K562 (cell line): ENCODE measurements around the gene KLHL41. TPM values are rescaled to one million over a fixed set of nuclear protein-coding genes. Genes with fewer than 3 reads are reported as not detected.
A peak's percentile ranks its signal among the peaks of the same experiment; 100 is the strongest.

ENCODE experiments used
- CHD4 ChIP-seq: fragments of 200-600 bp; sonication (generic); IDR thresholded peaks from 3 replicates; pipeline ENCODE4 v1.6.1; 2012; ENCODE audit warnings: low read depth, mild to moderate bottlenecking, mixed read lengths, low read length, inconsistent platforms; ENCODE audit not compliant: insufficient read depth, insufficient replicate concordance, poor library complexity, severe bottlenecking
- DACH1 ChIP-seq: fragments of 450-650 bp; IDR thresholded peaks from 2 replicates; pipeline ENCODE4 v1.6.1; 2018; ENCODE audit not compliant: partially characterized antibody
- DNMT1 ChIP-seq: fragments of 450-650 bp; IDR thresholded peaks from 2 replicates; pipeline ENCODE4 v1.6.1; 2016; ENCODE audit warnings: antibody characterized with exemption, mild to moderate bottlenecking
- HNRNPH1 ChIP-seq: fragments of 200-400 bp; formaldehyde crosslinking; optimal IDR thresholded peaks from 2 replicates; pipeline ENCODE3; 2017; ENCODE audit warnings: low read depth, mild to moderate bottlenecking, low read length, moderate library complexity
- KLF13 ChIP-seq: fragments of 450-650 bp; IDR thresholded peaks from 2 replicates; pipeline ENCODE4 v1.6.1; 2016; ENCODE audit warnings: missing genetic modification characterization, low read depth, mild to moderate bottlenecking, missing compliant biosample characterization, moderate library complexity, borderline replicate concordance
- KLF16 ChIP-seq: IDR thresholded peaks from 2 replicates; pipeline ENCODE4 v1.6.1; 2016; ENCODE audit warnings: antibody characterized with exemption
- MED1 ChIP-seq: sonication (generic); formaldehyde crosslinking; IDR thresholded peaks from 2 replicates; pipeline ENCODE4 v1.8.1; 2023; ENCODE audit warnings: missing genetic modification reagents, borderline replicate concordance
- MLX ChIP-seq, 2 experiments: fragments of 450-650 bp in 1 of 2; sonication (generic) in 1 of 2; formaldehyde crosslinking; conservative IDR thresholded peaks; 2 replicates each; pipeline versions ENCODE4 v1.4.0 to v1.8.1; 2020 to 2022; ENCODE audit warnings: mild to moderate bottlenecking in 1 of 2, missing genetic modification reagents in 1 of 2
- MXI1 ChIP-seq: IDR thresholded peaks from 2 replicates; pipeline ENCODE4 v1.6.1; 2011; ENCODE audit warnings: low read depth, mild to moderate bottlenecking, improper control_type of control experiment, low read length
- NFE2 ChIP-seq: IDR thresholded peaks from 2 replicates; pipeline ENCODE4 v1.6.1; 2014; ENCODE audit warnings: antibody characterized with exemption, low read depth
- STAG1 ChIP-seq: sonication (generic); formaldehyde crosslinking; IDR thresholded peaks from 2 replicates; pipeline ENCODE4 v1.5.0; 2020; ENCODE audit warnings: missing genetic modification reagents, borderline replicate concordance
- ZHX1 ChIP-seq: fragments of 150-350 bp; conservative IDR thresholded peaks from 2 replicates; pipeline ENCODE4 v1.6.1; 2014; ENCODE audit warnings: low read length
- ZKSCAN1 ChIP-seq: fragments of 150-350 bp; IDR thresholded peaks from 2 replicates; pipeline ENCODE4 v1.6.1; 2016; ENCODE audit warnings: low read depth, low read length
- ZNF24 ChIP-seq: fragments of 450-650 bp; IDR thresholded peaks from 2 replicates; pipeline ENCODE4 v1.6.1; 2016
- ZNF347 ChIP-seq: fragments of 450-650 bp; formaldehyde crosslinking; IDR thresholded peaks from 2 replicates; pipeline ENCODE4 v1.4.0; 2020; ENCODE audit warnings: low read depth, mild to moderate bottlenecking, moderate library complexity
- ZNF592 ChIP-seq: fragments of 450-650 bp; IDR thresholded peaks from 2 replicates; pipeline ENCODE4 v1.6.1; 2017; ENCODE audit warnings: antibody characterized with exemption, mild to moderate bottlenecking
- ZNF785 ChIP-seq: fragments of 250-450 bp; sonication (Bioruptor Pico); IDR thresholded peaks from 2 replicates; pipeline ENCODE4 v1.4.0; 2020; ENCODE audit warnings: mild to moderate bottlenecking
- polyA plus RNA-seq, 8 experiments: library from polyadenylated mRNA; depleted of rRNA in 4 of 8; stranded (reverse) in 5 of 8; unstranded in 3 of 8; fragments of >200 nt; fragmentation: Nextera tagmentation in 2 of 8; fragmentation: Illumina TruSeq in 1 of 8; extraction: Ambion mirVana in 2 of 8; extraction: Trizol in 1 of 8; gene quantifications; 2 replicates each; pipeline versions ENCODE4 v1.2.1 to v1.2.3, GENCODE V29; 2011 to 2014; ENCODE audit warnings: inconsistent platforms in 1 of 8, missing spikeins in 1 of 8
- total RNA-seq, 7 experiments: library from RNA; depleted of rRNA in 6 of 7; stranded (reverse); fragments of >200 nt in 6 of 7; fragmentation: Illumina TruSeq in 2 of 7; extraction: Trizol in 2 of 7; gene quantifications; 2 replicates each; pipeline versions ENCODE4 v1.2.1 to v1.2.3, GENCODE V29; 2011 to 2021; ENCODE audit warnings: low replicate concordance in 1 of 7

The KLHL41 gene
- total and polyA plus RNA-seq, 9 of the 15 experiments (the other 6 are each of a cell fraction or from before 2014, with no cell fraction given) = 0.05 to 1.5 (median 0.09) TPM

- TF ChIP-seq ZNF592 (peak; percentile 91), STAG1 (CRISPR knock-in tag) (no peak), ZNF24 (peak; percentile 55; the same call in 1 of the 2 replicates), MXI1 (peak; percentile 80), KLF16 (no peak), ZHX1 (0 out of 2 replicates have a peak, but pooled peaks have one; percentile 61), HNRNPH1 (no peak), MLX (CRISPR knock-in tag; conservative IDR thresholded peaks at IDR 0.05) (no peak), ZKSCAN1 (no peak), MED1 (CRISPR knock-in tag) (no peak), DACH1 (no peak), NFE2 (peak; percentile 54; the same call in 1 of the 2 replicates), ZNF785 (CRISPR knock-in tag) (no peak), CHD4 (peak; percentile 70), KLF13 (tag) (peak; percentile 80; the same call in 1 of the 2 replicates), ZNF347 (CRISPR knock-in tag) (no peak), DNMT1 (no peak)
Observed at GRCh38 chr2:169573160-169573973, 63.9 kb downstream of the KLHL41 start, which contains the start of gene FASTKD1 (continued).
